Fibroblast of lung (primary cell): Measurements from ENCODE around the gene NAA10. TPM values are rescaled to one million over a fixed set of nuclear protein-coding genes. Genes with fewer than 3 reads are reported as not detected.

Experiments
- DNase-seq, 2 donors: peaks; one replicate each; pipeline versions ENCODE4 v3.0.0 to v3.0.0-alpha.2; 2010; ENCODE audit warnings: low read depth in 2 of 2
- H2AFZ ChIP-seq: 2 replicates; pipeline ENCODE4 v1.5.1; 2012; ENCODE audit warnings: low read length, control low read depth, inconsistent platforms
- H3K27ac ChIP-seq: 2 replicates; pipeline ENCODE4 v1.5.1; 2011; ENCODE audit warnings: low read length, control low read depth; ENCODE audit not compliant: insufficient read depth
- H3K27me3 ChIP-seq: 2 replicates; pipeline ENCODE4 v1.5.1; 2011; ENCODE audit warnings: mild to moderate bottlenecking, low read length; ENCODE audit not compliant: control insufficient read depth, insufficient read depth
- H3K36me3 ChIP-seq: 2 replicates; pipeline ENCODE4 v1.5.1; 2011; ENCODE audit warnings: low read length; ENCODE audit not compliant: control insufficient read depth, insufficient read depth
- H3K4me1 ChIP-seq: 2 replicates; pipeline ENCODE4 v1.5.1; 2011; ENCODE audit warnings: low read length; ENCODE audit not compliant: control insufficient read depth, insufficient read depth; ENCODE audit errors: extremely low read depth
- H3K4me2 ChIP-seq: 2 replicates; pipeline ENCODE4 v1.5.1; 2011; ENCODE audit warnings: low read length, control low read depth; ENCODE audit not compliant: insufficient read depth; ENCODE audit errors: extremely low read depth
- H3K4me3 ChIP-seq, 4 experiments: fragments of 200-600 bp in 1 of 4; sonication (generic) in 1 of 4; replicated peaks in 1 of 4; 2 replicates each; pipeline ENCODE4 v1.5.1; 2011 to 2016; ENCODE audit warnings: low read length in 4 of 4, low read depth in 3 of 4, mild to moderate bottlenecking in 3 of 4, control low read depth in 2 of 4, inconsistent platforms in 1 of 4, mixed read lengths in 1 of 4; ENCODE audit not compliant: insufficient read depth in 1 of 4; ENCODE audit errors: control extremely low read depth in 1 of 4
- H3K79me2 ChIP-seq: 2 replicates; pipeline ENCODE4 v1.5.1; 2012; ENCODE audit warnings: mild to moderate bottlenecking, low read length, inconsistent platforms; ENCODE audit not compliant: control insufficient read depth, insufficient read depth
- H3K9ac ChIP-seq: 2 replicates; pipeline ENCODE4 v1.5.1; 2011; ENCODE audit warnings: mild to moderate bottlenecking, low read length, control low read depth; ENCODE audit not compliant: insufficient read depth
- H3K9me3 ChIP-seq: 2 replicates; pipeline ENCODE4 v1.5.1; 2012; ENCODE audit warnings: low read depth, low read length; ENCODE audit not compliant: control insufficient read depth, insufficient read depth
- H4K20me1 ChIP-seq: 2 replicates; pipeline ENCODE4 v1.5.1; 2011; ENCODE audit warnings: low read length; ENCODE audit not compliant: control insufficient read depth, insufficient read depth; ENCODE audit errors: extremely low read depth
- CTCF ChIP-seq, 2 donors: IDR thresholded peaks in 1 of 2; conservative IDR thresholded peaks in 1 of 2; 1 replicate in 1 of 2; 2 replicates in 1 of 2; pipeline ENCODE4 v1.5.1; 2011 to 2012; ENCODE audit warnings: low read length in 2 of 2, control low read depth in 1 of 2, inconsistent platforms in 1 of 2, low read depth in 1 of 2, mild to moderate bottlenecking in 1 of 2
- EZH2 ChIP-seq: IDR thresholded peaks from 2 replicates; pipeline ENCODE4 v1.5.1; 2012; ENCODE audit warnings: low read length, control low read depth, mild to moderate bottlenecking; ENCODE audit errors: missing control alignments
- polyA plus RNA-seq, 2 donors: library from polyadenylated mRNA; depleted of rRNA in 1 of 2; stranded (reverse) in 1 of 2; unstranded in 1 of 2; fragments of >200 nt; gene quantifications; 2 replicates each; pipeline ENCODE4 v1.2.1, GENCODE V29; 2011 to 2012; ENCODE audit warnings: missing spikeins in 1 of 2
- total RNA-seq: library from RNA; depleted of rRNA; stranded (reverse); fragments of >200 nt; gene quantifications from 2 replicates; pipeline ENCODE4 v1.2.1, GENCODE V29; 2014

Gene NAA10
- total and polyA plus RNA-seq, 2 donors (not counting 1 experiment from before 2014, with no cell fraction given): 37.0 to 66.2 TPM

- Histone ChIP-seq H4K20me1 (no peaks in the 10 kb centered on the region), H3K4me1 (peaks cover 2% of the 10 kb centered on the region), H3K79me2 (no peaks in the 10 kb centered on the region), H3K4me2 (no peak overlapping the region), H3K27ac (no peak overlapping the region), H2AFZ (no peak overlapping the region), H3K9me3 (no peaks in the 10 kb centered on the region), H3K36me3 (peaks cover 51% of the 10 kb centered on the region), H3K9ac (no peak overlapping the region), H3K4me3 (no peak overlapping the region), H3K27me3 (no peaks in the 10 kb centered on the region)
- TF ChIP-seq CTCF (conservative IDR thresholded peaks at IDR 0.05 in 1 of 2, IDR thresholded peaks at IDR 0.05 in 1 of 2; ENCODE audit: low read depth in 1 of 2, low read length in 2 of 2) (no peak), EZH2 (no peak)
- no peak for DNase-seq
Observed at GRCh38 chrX:153952373-153953026, 17.7 kb upstream of the NAA10 start.

- TF ChIP-seq EZH2 (no peak), CTCF (conservative IDR thresholded peaks at IDR 0.05 in 1 of 2, IDR thresholded peaks at IDR 0.05 in 1 of 2; ENCODE audit: low read depth in 1 of 2, low read length in 2 of 2) (no peak)
- Histone ChIP-seq H3K4me3 (no peak overlapping the region), H3K9me3 (no peaks in the 10 kb centered on the region)
Observed at GRCh38 chrX:153951683-153952372, 17.0 kb upstream of the NAA10 start.

GRCh38 chrX:153950127-153950526 is 15.3 kb upstream of the NAA10 start:
- no peak for TF ChIP-seq EZH2
- DNase-seq: no peak
- Histone ChIP-seq H4K20me1 (no peaks in the 10 kb centered on the region), H3K4me2 (no peak overlapping the region), H3K9me3 (no peaks in the 10 kb centered on the region), H3K27me3 (no peaks in the 10 kb centered on the region), H3K4me3 (no peak overlapping the region), H3K79me2 (no peaks in the 10 kb centered on the region), H3K9ac (no peak overlapping the region), H3K27ac (no peak overlapping the region), H3K36me3 (peaks cover 35% of the 10 kb centered on the region), H2AFZ (no peak overlapping the region), H3K4me1 (peaks cover 2% of the 10 kb centered on the region)

More at GRCh38 chrX:153951683-153952372, 17.0 kb upstream of the NAA10 start:
- H3K4me2 ChIP-seq: no peak overlapping the region
- no peak overlapping the region for H3K9ac ChIP-seq
- no peaks in the 10 kb centered on the region for H3K27me3 ChIP-seq
- H2AFZ ChIP-seq: no peak overlapping the region
- H3K36me3 ChIP-seq: peaks cover 47% of the 10 kb centered on the region
- H4K20me1 ChIP-seq: no peaks in the 10 kb centered on the region
- H3K27ac ChIP-seq: no peak overlapping the region
- H3K4me1 ChIP-seq: peaks cover 2% of the 10 kb centered on the region
- no peak for DNase-seq
- H3K79me2 ChIP-seq: no peaks in the 10 kb centered on the region
